Measurements from ENCODE around the gene KIF16B. TPM values are rescaled to one million over a fixed set of nuclear protein-coding genes. Genes with fewer than 3 reads are reported as not detected.

The KIF16B gene
- total and polyA plus RNA-seq, 2 of the 8 experiments (the other 6 are each of a cell fraction or from before 2014, with no cell fraction given), result 3.0 to 9.2 TPM

GRCh38 chr20:16418616-16419015 is 154.6 kb downstream of the KIF16B start (continued):
- TF ChIP-seq FOSL1 (IDR thresholded peaks at IDR 0.05; ENCODE audit: insufficient read depth, low read depth, low read length) (no peak), SP4 (IDR thresholded peaks at IDR 0.05; ENCODE audit: low read length) (no peak), USF2 (IDR thresholded peaks at IDR 0.05; ENCODE audit: low read length) (no peak), BRCA1 (IDR thresholded peaks at IDR 0.05; ENCODE audit: low read depth, low read length) (no peak)

Data from H1 (cell line).